NCI-H2107 (cell line): ENCODE results near the gene PRKAG2.
"Not testable (repeated sequence)": the region's sequence is repeated elsewhere in the genome, so short reads cannot be mapped to it uniquely, and the experiment has no call there.

Source experiments
- DNase-seq: peaks from one replicate; lab custom pipeline; 2025; lab: John Stamatoyannopoulos, UW

Gene PRKAG2

DNA sequence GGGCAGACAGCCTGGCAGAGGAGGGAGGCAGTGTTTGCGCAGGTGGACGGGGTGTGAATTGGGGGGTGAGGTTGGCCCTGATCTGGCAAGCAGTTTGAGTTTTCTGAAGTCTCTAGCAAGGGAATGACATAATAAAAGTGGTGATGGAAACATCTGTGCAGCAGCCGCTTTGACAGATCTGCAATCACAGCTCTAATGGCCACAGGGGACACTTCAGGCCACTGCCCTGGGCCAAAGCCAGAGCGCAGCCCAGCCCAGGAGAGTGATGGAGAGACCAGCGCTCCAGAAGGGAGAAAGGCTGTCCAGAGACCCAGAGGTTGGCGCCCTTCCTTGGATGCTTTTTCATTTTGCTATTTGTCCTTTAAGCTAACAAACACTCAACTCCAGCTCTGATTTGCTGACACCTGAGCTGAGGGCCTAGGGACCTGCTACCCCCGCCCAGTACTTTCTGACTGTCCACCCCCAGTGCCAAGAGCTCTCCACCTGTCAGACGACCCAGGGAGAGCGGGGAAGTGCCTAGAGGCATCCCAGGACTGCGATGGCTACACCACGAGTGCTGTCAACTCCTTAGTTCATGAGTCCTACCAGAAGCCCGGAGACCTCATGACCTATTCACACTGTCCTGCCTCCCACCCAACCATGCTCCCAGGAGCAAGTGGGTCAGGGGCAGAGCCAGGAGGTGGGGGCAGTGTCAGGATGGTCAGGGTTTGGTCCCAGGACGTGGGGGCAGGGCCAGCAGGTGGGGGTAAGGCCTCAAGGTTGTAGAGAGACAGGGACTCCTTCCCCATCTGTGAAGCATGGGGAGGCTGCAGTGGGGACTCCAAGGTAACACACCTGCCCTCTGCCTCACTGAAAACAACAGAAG is 112.6 kb downstream of the PRKAG2 start:
- DNase-seq: no peak

DNA sequence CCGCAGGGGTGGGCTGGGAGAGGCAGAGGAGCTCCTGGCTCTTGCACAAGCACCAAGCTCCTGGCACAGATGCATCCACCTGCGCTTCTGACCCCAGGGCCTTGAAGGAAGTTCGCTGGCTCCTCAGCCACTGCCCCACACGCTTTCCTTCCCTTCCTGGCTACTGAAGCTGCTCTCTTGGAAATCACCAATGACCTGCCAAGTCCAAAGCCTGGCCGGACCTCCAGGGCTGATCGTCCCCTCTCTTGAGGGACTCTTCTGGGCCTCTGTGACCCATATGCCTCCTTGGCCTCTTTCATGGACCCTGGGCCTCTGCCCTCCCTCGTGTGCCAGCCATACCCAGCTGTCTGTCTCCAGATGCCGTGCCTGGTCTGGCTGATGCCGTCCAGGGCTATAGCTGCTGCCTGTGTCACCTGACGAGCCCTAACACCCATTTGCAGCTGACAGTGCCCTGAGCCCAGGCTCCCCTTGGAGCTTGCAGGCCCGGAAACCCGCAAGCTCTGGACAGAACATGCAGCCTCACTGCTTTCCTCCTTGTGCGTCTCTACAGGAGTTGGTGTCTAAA is 113.4 kb downstream of the PRKAG2 start:
- no peak for DNase-seq

DNA sequence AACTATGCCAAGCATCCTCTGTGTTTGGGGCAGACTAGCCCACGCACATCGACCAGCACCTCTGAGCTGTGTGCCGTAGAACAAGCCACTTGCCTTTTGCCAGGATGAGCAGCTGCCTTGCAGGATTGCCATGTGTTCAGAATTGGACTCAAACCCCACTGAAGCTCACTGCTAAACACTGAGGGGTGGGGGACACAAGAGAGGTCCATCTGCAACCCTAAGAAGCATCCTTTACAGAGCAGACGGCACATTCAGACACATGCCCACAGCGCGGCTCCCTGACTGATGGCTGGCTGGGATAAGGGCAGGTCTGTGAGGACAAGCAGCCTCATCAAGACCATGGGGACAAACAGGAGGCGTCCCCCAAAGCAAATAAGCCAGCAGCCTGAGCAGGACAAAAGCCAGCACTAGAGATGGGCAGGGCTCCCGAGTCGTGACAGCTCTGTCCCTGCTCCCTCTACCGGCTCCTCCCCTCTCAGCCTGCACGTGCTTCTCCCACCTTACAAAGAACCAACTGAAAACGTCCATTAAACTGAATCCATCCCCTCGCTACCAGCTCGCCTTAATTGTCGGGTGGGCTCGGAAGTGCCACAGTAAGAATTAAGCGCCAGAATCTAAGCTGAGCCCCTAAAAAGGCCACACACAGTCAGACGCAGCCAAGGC is 114.2 kb downstream of the PRKAG2 start:
- no peak for DNase-seq

DNA sequence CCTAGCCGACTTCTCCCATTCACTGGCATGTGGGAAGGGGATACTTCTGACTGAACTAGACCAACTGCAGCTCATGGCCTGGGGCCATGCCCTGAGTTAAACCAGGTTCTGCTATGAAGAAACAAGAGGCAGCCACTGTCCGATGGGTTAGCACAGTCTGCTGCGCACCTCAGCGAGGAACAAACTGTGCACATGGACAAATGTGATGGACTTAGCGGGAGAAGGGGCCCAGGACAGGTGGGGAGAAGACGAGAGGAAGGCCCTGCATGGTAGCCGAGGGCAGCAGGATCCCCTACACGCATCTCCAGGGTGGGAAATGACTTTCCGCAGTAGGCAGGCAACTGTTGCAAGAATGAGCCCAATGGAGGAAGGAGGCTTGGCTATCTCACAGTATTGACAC is 115.0 kb downstream of the PRKAG2 start:
- DNase-seq: no peak

DNA sequence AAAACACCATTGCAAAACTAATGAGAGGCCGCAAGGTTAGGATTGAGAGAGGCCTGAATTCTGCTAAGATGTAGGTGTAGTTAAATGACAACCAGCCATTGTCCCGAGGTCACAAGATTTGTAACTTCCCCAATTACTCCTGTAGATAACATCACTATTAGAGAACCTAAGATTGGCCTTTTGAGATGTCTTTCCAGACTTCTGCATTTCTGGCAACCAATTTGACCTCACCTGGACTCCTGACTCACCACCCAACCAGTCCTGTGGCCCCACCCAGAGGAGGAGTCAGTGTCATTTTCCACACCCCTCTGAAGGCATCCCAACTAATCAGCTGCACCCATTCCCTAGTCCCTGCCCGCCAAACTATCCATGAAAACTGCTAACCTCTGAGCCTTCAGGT is 115.7 kb downstream of the PRKAG2 start:
- no peak for DNase-seq

DNA sequence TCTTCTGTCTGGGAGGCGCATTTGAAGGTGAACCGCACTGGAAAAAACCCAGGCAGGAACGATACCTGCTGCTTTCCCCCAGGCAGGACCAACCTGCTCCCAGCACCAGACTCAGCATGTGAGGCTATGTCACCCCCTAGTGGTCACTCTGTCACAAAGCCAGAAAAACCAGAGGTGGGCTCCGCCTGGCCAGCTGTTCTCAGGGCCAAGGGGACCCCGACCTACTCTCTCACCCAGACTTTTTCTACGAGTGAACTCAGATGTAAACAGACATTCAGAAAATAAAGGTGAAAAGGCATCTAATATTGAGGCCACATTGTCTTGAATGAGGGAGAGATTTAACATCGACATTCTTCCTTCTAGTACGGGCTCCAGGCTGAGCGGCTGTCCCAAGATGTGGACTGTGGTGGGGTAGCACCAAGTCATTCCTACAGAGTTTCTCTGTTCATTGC is 117.3 kb downstream of the PRKAG2 start:
- DNase-seq: peak; percentile 50

DNA sequence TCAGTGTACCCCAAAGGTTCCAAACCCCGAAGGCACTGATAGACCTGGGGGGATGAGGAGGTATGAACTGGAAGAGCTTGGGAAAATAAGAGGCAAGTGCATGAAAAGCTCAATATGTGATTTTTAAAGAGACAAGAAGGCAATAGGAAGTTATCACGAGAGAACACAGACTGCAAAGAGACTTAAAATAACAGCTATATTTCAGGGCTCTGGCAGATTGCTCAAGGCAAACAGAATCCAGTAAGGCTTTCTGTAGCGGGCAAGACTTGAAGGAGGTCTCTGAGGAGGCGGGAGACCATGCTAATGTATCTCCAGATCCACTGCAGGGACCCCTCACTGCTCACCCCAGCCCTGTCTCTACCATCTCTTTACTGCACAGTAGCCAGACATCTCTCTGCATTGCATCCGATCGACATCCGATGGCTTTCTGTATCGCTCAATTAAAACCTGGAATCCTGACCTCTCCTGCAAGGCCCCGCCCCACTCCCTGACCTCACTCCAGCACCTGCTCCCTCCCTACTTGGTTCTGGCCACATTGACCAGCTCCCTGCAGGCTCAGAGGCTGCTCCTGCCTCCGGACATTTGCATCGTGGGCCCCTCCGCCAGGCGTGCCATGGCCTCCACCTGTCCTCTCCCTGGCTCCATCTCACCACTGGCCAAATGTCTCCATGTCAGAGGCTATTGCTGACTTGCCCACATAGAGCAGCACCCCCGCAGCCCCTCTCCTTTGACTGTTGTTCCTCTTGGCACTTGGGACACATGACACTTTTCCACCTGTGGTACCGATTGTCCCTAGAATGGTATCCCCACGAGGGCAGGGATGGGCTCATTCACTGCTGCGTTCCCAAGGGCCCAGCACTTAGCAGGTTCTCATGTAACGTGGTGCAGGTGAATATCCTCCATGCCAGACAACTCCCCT is 118.0 kb downstream of the PRKAG2 start:
- DNase-seq: no peak

DNA sequence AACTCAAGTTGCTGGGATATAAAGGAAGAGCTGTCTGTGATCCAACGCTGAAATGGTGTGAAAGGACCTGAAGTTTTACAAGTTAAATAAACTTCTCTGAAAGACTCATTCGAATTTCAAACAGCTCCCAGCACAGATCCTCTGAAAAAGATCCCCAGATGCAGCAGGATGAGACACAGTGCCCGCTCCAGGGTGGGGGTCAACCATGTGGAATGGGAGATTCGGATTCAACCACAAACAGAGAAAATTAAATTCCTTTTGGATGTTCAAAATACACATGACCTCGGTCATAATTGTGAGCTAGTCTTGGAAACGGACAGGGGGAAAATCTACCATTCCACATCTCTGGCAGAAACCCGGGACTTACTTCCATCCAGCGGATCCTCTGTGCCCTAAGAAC is 119.6 kb downstream of the PRKAG2 start:
- no peak for DNase-seq

DNA sequence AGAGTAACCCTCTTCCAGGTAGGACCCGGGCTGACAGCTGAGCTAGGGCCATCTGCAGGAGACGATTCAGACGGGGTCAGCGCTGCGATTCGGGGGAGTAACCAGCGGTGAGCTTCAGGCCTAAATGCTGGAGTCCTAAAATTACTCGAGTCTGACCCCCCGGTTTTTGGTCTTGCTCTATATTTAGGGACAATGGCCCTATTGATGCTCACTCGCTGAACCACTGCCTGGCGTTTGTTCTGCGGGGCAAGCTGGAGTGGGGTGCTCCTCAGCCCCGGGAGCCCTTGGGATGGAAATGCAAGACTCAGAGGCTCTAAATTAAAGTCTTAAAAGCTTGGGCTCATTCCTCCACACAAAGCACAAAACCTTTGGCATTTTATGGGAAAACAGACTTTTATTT is 120.0 kb downstream of the PRKAG2 start:
- DNase-seq: no peak

DNA sequence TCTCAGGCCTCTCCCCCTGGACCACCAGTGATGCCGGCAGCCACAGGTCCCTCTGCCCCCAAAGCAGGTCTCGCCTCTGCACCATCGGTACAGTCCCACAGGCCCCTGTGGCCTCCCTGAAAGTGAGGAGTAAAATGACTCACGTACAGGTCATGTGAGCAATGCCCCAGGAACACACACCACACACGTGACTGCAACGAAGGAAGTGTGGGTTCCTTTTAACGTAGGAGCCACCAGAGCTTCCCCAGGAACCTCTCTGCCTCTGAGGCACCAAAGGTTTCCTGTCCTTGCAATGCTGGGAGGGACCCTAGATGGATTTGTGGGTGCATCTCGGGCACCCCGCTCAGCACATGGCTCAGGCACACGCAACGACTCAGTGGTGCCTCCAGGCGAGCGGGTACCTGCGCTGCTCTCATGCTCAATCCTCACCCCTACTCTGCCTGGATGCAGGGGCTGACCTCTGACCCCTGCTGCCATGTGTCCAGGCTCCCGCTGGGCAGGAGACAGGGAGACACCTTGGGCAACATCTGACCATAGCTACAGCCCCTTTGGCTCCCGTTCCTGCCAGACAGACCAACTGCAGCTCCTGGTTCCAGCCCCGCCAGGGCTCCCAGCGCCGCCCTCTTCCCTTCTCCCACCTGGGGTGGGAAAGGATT is 120.7 kb downstream of the PRKAG2 start:
- DNase-seq: no peak

DNA sequence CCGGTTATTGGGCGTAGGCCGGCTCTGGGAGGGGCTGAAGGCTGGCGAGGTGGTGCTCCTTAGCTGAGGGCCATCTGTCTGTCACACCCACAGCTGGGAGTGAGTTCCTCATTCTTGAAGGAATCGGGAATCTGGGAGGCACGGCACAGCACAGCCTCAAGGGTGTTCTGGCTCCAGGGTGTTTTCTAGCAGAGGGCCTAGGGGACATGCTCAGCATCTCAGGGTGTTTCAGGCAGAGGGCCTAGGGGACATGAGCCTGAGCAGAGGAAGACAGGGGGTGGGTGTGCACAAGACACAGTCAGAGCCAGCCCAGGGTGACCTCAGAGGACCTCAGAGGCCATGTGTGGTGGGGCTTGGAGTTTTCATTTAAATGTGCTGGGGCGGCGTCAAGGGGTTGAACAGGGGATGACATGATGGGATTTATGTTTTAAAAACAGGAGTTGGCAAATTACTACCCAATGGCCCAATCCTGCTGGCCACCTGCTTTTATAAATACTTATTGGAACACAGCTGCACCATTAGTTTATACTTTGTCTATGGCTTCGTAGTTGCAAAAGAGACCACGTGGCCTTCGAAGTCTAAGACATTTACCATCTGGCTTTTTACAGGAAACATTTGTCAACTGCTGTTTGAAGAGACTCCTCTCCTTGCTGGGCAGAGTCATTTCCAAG is 121.6 kb downstream of the PRKAG2 start:
- DNase-seq: no peak

DNA sequence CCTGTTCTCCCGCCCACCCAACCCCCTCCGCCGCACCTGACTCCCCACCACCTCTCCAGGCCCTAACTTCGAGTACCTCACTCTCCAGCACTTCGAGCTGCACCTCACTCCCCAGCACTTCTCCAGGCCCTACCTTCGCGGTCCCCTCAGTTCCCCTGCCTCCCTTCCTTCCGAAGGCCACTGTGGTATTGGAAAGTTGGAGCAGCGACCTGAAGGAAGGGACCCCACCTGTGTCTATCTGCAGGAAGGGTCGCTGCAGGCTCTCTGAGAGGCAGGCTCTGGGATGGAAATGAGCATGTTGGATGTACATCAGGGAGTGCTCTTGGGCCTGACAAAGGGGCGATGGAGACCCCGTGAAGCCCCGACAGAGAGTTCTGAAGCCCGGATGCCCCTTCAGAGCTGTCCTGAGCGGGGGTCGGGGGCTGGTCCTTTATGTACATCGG is 122.2 kb downstream of the PRKAG2 start:
- no peak for DNase-seq

DNA sequence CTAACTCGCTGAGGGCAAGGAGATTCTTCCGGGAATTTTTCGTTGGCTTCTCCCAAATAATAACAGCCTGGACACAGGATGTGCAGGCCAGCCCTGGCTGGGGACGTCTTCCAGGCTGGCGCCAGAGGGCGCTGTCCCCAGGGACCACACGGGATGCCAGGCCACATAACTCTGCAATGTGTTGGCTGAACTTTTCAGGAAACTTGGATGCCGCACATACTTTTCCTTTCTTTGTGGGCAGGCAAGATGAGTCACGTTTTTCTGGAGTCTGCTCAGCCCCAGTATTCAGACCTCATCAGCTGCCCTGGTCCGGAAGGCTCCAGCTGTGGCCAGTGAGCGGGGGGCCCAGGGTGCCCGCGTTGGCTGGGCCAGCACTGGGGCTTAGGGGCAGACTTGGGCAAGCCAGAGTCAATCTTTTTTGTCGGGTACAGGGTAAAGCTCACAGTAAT is 122.7 kb downstream of the PRKAG2 start:
- DNase-seq: no peak

DNA sequence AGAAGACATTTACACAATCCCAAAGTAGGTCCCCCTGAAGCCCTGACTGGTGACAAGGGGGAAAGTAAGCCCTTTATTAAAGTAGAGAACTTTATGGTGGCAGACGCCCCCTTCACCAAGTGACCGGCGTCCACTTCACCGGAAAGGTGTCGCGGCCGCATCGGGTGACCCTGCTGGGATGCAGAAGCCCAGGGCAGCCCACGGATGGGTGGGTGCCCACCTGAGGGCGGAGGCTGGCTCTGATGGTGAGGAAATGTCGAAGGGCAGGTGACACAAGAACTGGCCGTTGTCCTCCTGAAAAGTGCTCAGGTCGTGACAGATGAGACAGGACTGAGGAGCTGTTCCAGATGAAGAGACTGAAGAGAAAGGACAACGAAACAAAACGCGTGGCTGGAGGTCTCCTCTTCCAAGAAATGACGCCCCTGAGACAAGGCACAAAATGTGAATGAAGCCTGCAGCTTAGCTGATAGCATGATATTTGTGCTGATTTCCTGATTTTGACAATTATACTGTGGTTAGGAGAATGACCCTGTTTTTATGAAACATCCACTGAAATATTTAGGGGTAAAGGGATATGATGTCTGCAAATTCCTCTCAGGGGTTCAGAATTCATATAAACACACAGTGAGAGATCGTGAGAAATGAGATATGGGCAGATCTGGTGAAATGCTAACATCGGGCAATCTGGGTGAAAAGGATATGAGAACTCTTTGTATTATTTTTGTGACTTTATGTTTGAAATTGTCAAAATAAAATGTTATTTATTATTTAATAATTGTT is 123.9 kb downstream of the PRKAG2 start:
- no peak for DNase-seq

DNA sequence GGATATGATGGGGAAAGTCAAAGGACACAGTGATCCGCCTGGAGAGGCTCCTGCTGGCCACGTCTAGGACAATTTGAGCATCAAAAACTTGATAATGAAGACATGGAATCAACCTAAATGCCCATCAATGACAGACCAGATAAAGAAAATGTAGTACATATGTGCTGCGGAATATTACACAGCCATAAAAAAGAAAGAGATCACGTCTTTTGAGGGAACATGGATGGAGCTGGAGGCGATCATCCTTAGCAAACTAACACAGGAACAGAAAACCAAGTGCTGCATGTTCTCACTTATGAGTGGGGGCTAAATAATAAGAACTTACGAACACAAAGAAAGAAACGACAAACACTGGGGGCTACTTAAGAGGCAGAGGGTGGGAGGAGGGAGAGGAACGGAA is 124.9 kb downstream of the PRKAG2 start:
- no peak for DNase-seq

DNA sequence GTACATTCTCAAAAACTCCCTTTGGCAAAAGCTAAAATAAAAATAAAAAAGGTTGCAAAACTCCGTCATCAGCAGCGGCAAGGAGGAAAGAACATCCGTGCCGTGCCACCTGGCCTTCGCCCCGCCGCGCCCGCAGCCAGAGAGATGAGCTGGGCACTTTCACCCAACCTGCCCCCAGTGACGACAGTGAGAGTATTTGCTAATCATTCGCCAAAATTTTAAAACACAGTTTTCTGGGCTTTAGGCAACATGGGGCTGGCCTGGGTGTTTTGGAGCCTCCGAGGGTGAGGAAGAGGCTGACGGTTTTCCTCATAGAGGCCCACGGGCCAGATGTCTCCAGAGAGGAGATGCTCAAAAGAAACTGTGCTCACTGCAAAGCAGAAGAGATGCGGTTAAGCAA is 128.2 kb downstream of the PRKAG2 start:
- no peak for DNase-seq

DNA sequence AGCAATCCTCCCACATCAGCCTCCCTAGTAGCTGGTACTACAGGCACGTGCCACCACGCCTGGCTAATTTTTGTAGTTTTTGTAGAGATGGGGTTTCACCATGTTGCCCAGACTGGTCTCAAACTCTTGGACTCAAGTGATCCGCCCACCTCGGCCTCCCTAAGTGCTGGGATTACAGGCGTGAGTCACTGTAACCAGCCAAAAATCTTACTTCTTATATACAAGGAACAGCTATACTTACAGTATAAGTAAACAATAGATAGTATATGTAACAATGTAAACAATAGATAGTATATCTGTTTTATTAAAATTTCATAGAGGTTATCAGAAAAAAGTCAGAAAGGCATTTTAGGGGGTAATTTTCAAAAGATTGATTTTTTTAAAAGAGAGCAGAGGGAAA is 128.9 kb downstream of the PRKAG2 start:
- DNase-seq: not testable (repeated sequence)

DNA sequence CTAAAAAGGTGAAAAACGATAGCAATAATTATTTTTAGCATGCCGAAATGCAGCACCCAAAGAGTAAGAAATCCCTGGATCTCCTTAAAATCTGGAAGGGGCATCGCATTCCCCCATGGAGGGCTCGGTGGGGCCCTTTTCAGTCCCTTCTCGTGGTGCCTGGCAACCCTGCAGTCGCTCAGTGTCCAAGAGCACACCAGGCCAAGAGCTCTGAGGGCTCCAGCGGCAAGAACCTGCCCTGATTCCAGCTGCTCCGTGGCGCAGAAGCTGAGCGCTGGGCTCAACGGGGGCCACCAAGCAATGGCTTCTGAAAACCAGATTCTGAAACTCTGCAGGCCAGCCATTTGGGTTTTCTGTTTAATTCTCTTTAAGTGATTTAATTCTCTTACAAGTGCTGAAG is 131.2 kb downstream of the PRKAG2 start:
- DNase-seq: no peak

DNA sequence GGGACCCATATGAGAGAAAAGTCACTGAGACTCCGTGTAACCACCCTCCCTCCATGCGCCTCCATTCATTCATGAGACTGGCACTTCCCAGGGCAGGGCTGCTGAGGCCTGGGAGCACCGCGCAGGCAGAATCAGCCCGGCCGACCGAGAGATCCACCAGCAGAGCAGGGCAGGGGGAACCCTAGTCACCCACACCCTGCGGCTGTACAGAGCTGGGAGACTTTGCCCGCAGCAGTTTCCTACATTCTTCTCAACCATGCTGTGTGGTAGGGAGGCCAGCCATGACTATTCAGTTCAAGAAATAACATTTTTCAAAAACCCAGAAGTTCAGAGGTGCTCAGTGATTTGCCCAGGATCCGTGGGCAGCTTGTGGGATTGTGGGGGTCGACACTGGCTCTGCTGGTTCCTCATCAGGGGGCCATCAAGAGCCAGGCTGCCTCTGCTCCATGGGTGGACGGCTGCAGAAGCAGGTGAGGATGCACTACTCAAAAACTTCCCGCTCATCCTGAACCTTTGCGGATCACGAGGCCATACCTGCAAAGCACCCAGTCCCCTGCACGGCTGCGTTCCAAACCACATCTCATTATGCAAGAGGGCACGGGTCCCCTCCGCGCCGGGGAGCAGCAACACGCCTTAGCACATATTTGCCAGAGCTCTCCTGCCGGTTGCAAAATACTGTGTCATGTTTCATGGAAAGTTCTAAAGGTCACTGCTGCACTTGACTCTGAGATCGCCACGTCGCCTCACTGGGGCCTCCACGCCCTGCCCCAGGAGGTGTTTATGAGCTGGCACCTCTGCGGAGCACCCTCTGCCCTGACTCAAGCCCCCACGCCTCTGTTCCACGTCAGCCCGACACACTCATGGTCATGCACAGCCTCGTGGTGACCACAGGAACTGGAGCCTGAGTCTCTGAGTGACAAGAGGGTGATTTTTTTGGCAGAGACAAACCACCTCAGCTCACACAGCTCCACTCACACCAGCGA is 132.0 kb downstream of the PRKAG2 start:
- peak; percentile 15 for DNase-seq
